ENCODE results near the gene CHKA. TPM values are rescaled to one million over a fixed set of nuclear protein-coding genes. Genes with fewer than 3 reads are reported as not detected.

Gene CHKA
- total and polyA plus RNA-seq, 9 of the 15 experiments (the other 6 are each of a cell fraction or from before 2014, with no cell fraction given): 3.6 to 37.0 (median 30.2) TPM

DNA sequence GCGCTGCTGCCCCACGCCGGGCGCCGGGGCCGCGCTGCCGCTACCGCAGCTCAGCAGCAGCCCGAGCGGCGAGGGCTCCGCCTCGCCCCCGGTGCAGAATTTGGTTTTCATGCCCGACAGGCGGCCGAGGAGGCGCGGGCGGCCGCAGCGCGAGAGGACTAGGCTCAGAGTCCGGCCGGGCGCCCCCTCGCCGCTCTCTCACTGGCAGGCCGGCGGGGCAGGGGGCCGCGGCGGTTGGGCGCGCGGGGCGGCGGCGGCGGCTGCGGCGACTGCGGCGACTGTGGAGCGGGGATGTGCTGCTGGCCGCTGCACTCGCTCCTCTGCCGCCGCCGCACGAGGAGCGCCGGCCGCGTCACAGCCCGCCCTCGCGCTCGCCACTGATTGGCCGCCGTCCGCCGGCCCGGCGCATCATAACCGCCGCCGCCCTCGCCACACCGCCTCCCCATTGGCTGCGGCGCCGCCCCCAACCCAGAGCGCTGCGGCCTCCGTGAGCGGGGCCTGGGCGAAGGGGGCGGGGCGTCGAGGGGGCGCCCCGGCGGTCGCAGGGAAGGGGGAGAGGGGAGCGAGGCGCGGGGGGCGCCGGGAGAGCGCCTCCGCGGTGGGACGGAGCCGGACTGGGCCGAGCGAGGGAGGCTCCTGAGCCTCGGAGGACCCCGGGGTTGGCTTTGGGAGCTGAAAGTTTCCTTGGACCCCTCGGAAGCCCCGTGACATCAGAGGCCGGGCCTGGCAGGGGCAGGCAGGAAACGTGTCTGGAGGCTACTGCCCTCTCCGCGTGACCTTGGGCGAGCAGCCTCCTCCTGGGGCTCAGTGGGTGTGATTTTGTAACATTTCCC is at the start of gene CHKA (continued):
- TF ChIP-seq FOXJ2 (tag; IDR thresholded peaks at IDR 0.05): no peak
- TF ChIP-seq DMBX1 (CRISPR knock-in tag; IDR thresholded peaks at IDR 0.05; ENCODE audit: borderline replicate concordance): 0 out of 2 replicates have a peak, but pooled peaks have one; percentile 16
- TF ChIP-seq MEIS2 (IDR thresholded peaks at IDR 0.05; ENCODE audit: partially characterized antibody): no peak
- no peak for TF ChIP-seq MTA1 (IDR thresholded peaks at IDR 0.05; ENCODE audit: borderline replicate concordance)
- TF ChIP-seq SMAD1 (IDR thresholded peaks at IDR 0.05; ENCODE audit: low read depth, low read length, partially characterized antibody): no peak
- TF ChIP-seq, protein P1, sequence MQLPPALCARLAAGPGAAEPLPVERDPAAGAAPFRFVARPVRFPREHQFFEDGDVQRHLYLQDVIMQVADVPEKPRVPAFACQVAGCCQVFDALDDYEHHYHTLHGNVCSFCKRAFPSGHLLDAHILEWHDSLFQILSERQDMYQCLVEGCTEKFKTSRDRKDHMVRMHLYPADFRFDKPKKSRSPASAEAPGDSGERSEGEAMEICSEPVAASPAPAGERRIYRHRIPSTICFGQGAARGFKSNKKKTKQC (CRISPR knock-in tag; IDR thresholded peaks at IDR 0.05): no peak; the same call in 1 of the 2 replicates
- no peak for TF ChIP-seq ZNF695 (CRISPR knock-in tag; IDR thresholded peaks at IDR 0.05)
- TF ChIP-seq BRD9 (IDR thresholded peaks at IDR 0.05; ENCODE audit: low read depth, partially characterized antibody): no peak
- no peak for TF ChIP-seq ZZZ3 (IDR thresholded peaks at IDR 0.05)
- TF ChIP-seq ETS2 (tag; IDR thresholded peaks at IDR 0.05; ENCODE audit: borderline replicate concordance, poor library complexity, severe bottlenecking): no peak
- TF ChIP-seq MNT (conservative IDR thresholded peaks at IDR 0.05): peak in 1 of 2 experiments; percentile 75; a peak in 2 of 4 replicates
- no peak for TF ChIP-seq NBN (IDR thresholded peaks at IDR 0.05; ENCODE audit: low read depth)
- no peak for TF ChIP-seq NR2C1 (IDR thresholded peaks at IDR 0.05)
- peak; percentile 27; the same call in 1 of the 2 replicates for TF ChIP-seq NR2C1 (tag; IDR thresholded peaks at IDR 0.05)
- peak; percentile 86 for TF ChIP-seq L3MBTL2 (IDR thresholded peaks at IDR 0.05)
- 0 out of 2 replicates have a peak, but pooled peaks have one; percentile 76 for TF ChIP-seq MAX (CRISPR knock-in tag; IDR thresholded peaks at IDR 0.05)
- TF ChIP-seq MTA3 (IDR thresholded peaks at IDR 0.05; ENCODE audit: borderline replicate concordance): peak; percentile 71; the same call in 1 of the 2 replicates
- no peak for TF ChIP-seq NCOA1 (IDR thresholded peaks at IDR 0.05; ENCODE audit: low read depth)
- no peak for TF ChIP-seq DNMT1 (IDR thresholded peaks at IDR 0.05)
- no peak for TF ChIP-seq NFRKB (IDR thresholded peaks at IDR 0.05; ENCODE audit: low read depth)
- peak; percentile 62 for TF ChIP-seq EP400 (IDR thresholded peaks at IDR 0.05)
- TF ChIP-seq ZBTB8A (IDR thresholded peaks at IDR 0.05; ENCODE audit: partially characterized antibody): no peak
- TF ChIP-seq LARP7 (IDR thresholded peaks at IDR 0.05): no peak
- TF ChIP-seq LEF1 (IDR thresholded peaks at IDR 0.05): no peak
- TF ChIP-seq KLF13 (tag; IDR thresholded peaks at IDR 0.05; ENCODE audit: borderline replicate concordance, low read depth): peak; percentile 76
- TF ChIP-seq BHLHE40 (IDR thresholded peaks at IDR 0.05; ENCODE audit: low read length): peak; percentile 76
- TF ChIP-seq SNIP1 (IDR thresholded peaks at IDR 0.05; ENCODE audit: low read depth): no peak
- no peak for TF ChIP-seq TAF15 (IDR thresholded peaks at IDR 0.05; ENCODE audit: low read depth, low read length)
- no peak for TF ChIP-seq CCAR2 (IDR thresholded peaks at IDR 0.05; ENCODE audit: low read depth, low read length)
- TF ChIP-seq CXXC5 (CRISPR knock-in tag; IDR thresholded peaks at IDR 0.05): peak; percentile 93
